Mesendoderm (in vitro differentiated cells): Measurements from ENCODE around the gene OPCML.

ENCODE experiments used
- DNase-seq: peaks from one replicate; pipeline ENCODE4 v3.0.0; 2013
- H2AK5ac ChIP-seq: 2 replicates; pipeline ENCODE4 v1.6.1; 2013; ENCODE audit warnings: low read length, inconsistent platforms
- H2BK120ac ChIP-seq: 2 replicates; pipeline ENCODE4 v1.6.1; 2013; ENCODE audit warnings: low read depth, mild to moderate bottlenecking, low read length, moderate library complexity, mixed read lengths
- H2BK15ac ChIP-seq: replicated peaks from 2 replicates; pipeline ENCODE4 v1.6.1; 2013; ENCODE audit warnings: low read depth, mild to moderate bottlenecking, moderate library complexity
- H2BK5ac ChIP-seq: 2 replicates; pipeline ENCODE4 v1.6.1; 2013; ENCODE audit warnings: low read length, inconsistent platforms
- H3K18ac ChIP-seq: 2 replicates; pipeline ENCODE4 v1.6.1; 2013; ENCODE audit warnings: mild to moderate bottlenecking, low read length, mixed read lengths
- H3K23ac ChIP-seq: one replicate; pipeline ENCODE4 v1.6.1; 2013; ENCODE audit warnings: low read length
- H3K27ac ChIP-seq: 2 replicates; pipeline ENCODE4 v1.5.1; 2013; ENCODE audit warnings: low read depth, mild to moderate bottlenecking, inconsistent platforms, low read length, moderate library complexity
- H3K27me3 ChIP-seq: 2 replicates; pipeline ENCODE4 v1.6.1; 2013; ENCODE audit warnings: low read length, control low read depth, mild to moderate bottlenecking, inconsistent platforms; ENCODE audit not compliant: insufficient read depth, poor library complexity
- H3K36me3 ChIP-seq: 2 replicates; pipeline ENCODE4 v1.6.1; 2013; ENCODE audit warnings: low read length, inconsistent platforms; ENCODE audit not compliant: control insufficient read depth, insufficient read depth
- H3K4ac ChIP-seq: one replicate; pipeline ENCODE4 v1.6.1; 2013; ENCODE audit warnings: low read depth, mild to moderate bottlenecking, low read length, moderate library complexity
- H3K4me1 ChIP-seq: 2 replicates; pipeline ENCODE4 v1.6.1; 2013; ENCODE audit warnings: low read depth, low read length, inconsistent platforms; ENCODE audit not compliant: control insufficient read depth
- H3K4me2 ChIP-seq: 2 replicates; pipeline ENCODE4 v1.6.1; 2013; ENCODE audit warnings: low read length
- H3K4me3 ChIP-seq: 2 replicates; pipeline ENCODE4 v1.5.1; 2013; ENCODE audit warnings: mild to moderate bottlenecking, low read length
- H3K56ac ChIP-seq: one replicate; pipeline ENCODE4 v1.6.1; 2013; ENCODE audit warnings: low read length
- H3K79me1 ChIP-seq: 2 replicates; pipeline ENCODE4 v1.6.1; 2013; ENCODE audit warnings: low read length, inconsistent platforms
- H3K79me2 ChIP-seq: 2 replicates; pipeline ENCODE4 v1.6.1; 2013; ENCODE audit warnings: mild to moderate bottlenecking, low read length; ENCODE audit not compliant: control insufficient read depth, insufficient read depth
- H3K9ac ChIP-seq: 2 replicates; pipeline ENCODE4 v1.6.1; 2013; ENCODE audit warnings: low read length, inconsistent platforms
- H4K5ac ChIP-seq: one replicate; pipeline ENCODE4 v1.6.1; 2013; ENCODE audit warnings: low read length
- H4K8ac ChIP-seq: one replicate; pipeline ENCODE4 v1.6.1; 2013; ENCODE audit warnings: low read depth, mild to moderate bottlenecking, control low read depth, low read length, moderate library complexity
- WGBS: extraction: QIAGEN DNeasy Blood & Tissue Kit; methylation state at CpG from one replicate; pipeline ENCODE4 v1.1.7; 2013; ENCODE audit warnings: low lambda C conversion rate, missing lambda C conversion rate; ENCODE audit not compliant: insufficient coverage; ENCODE audit errors: extremely low coverage; 5-methylcytosine and 5-hydroxymethylcytosine counted together

Gene OPCML

DNA sequence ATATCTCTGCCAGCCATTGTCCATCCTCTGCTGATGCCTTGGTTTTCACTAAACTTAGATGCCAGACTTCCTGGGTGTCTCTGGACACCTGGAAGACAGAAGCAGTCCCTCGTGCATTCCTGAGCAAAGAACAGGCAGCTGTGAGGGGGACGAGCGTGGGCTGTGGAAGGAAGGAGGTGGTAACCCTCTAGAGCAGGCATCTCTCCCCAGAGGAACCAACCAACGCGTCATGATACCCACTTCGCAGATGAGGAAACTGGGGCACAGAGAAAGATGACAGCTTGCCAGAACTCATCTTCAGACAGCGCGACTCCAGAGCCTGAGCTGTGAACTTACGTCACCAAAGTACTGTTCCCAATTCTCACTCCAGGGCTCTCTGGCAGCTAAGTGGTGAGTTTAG, 123.4 kb downstream of the OPCML start:
- Histone ChIP-seq H3K27ac (no peak overlapping the region), H3K36me3 (no peaks in the 10 kb centered on the region), H3K4me3 (no peak overlapping the region), H2BK120ac (no peak overlapping the region), H3K56ac (no peak overlapping the region), H3K9ac (no peak overlapping the region), H3K4me2 (no peak overlapping the region), H2BK15ac (no peak overlapping the region), H3K79me2 (no peaks in the 10 kb centered on the region), H3K79me1 (no peaks in the 10 kb centered on the region), H3K4me1 (peaks cover 2% of the 10 kb centered on the region), H3K18ac (no peak overlapping the region), H3K27me3 (no peaks in the 10 kb centered on the region), H4K5ac (no peak overlapping the region), H3K23ac (no peak overlapping the region), H2BK5ac (no peak overlapping the region), H4K8ac (no peak overlapping the region), H2AK5ac (no peak overlapping the region), H3K4ac (no peak overlapping the region)
- no CpG with 5 or more reads among the region's 9 CpGs for WGBS
- no peak for DNase-seq

DNA sequence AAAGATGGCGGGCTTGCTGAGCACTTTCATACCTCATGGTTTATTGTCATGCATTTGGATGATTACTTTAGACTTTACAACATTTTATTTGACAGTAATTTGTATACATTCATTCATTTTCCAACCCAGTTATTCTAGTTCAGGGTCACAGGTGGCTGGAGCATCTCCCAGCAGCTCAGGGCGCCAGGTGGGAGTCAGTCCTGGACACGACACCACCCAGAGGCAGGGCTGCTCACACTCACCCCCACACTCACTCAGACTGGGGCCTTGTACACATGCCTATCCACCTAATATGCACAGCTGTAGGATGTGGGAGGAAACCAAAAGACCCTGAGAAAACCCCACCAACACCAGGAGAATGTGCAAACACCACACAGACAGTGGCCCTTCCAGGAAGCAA, 123.9 kb downstream of the OPCML start:
- Histone ChIP-seq H2BK120ac (no peak overlapping the region), H3K36me3 (no peaks in the 10 kb centered on the region), H3K27me3 (no peaks in the 10 kb centered on the region), H3K4ac (no peak overlapping the region), H3K79me1 (no peaks in the 10 kb centered on the region), H3K18ac (no peak overlapping the region), H2BK5ac (no peak overlapping the region), H3K9ac (no peak overlapping the region), H2AK5ac (no peak overlapping the region), H3K27ac (no peak overlapping the region), H3K4me1 (no peaks in the 10 kb centered on the region), H3K4me3 (no peak overlapping the region), H3K56ac (no peak overlapping the region), H2BK15ac (no peak overlapping the region), H4K5ac (no peak overlapping the region), H4K8ac (no peak overlapping the region), H3K79me2 (no peaks in the 10 kb centered on the region), H3K4me2 (no peak overlapping the region), H3K23ac (no peak overlapping the region)
- no peak for DNase-seq
- WGBS: no CpG with 5 or more reads among the region's 3 CpGs

DNA sequence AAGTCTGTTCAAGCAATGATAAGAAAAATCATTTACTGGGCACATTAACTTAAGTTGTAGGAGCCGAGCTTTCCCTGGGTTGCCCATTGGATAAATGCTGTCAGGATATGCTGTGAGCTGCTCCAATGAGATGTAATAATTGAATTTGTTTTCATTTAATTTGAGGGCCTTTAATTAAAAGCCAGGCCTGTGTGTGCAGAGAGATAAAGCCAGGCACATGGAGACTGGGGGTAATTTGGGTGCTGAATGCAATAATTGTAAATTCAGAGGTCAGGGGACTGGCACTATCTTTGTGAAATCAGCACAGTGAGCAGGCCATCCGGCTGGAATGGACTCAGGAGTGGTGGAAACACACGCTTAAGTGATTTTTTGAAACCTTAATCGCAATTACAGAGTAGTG, 125.8 kb downstream of the OPCML start:
- H4K5ac ChIP-seq: no peak overlapping the region
- no peak overlapping the region for H4K8ac ChIP-seq
- no peaks in the 10 kb centered on the region for H3K79me1 ChIP-seq
- H3K4me1 ChIP-seq: no peaks in the 10 kb centered on the region
- no peak overlapping the region for H2AK5ac ChIP-seq
- H3K4me3 ChIP-seq: no peak overlapping the region
- H3K79me2 ChIP-seq: no peaks in the 10 kb centered on the region
- no peak overlapping the region for H3K9ac ChIP-seq
- H3K27me3 ChIP-seq: no peaks in the 10 kb centered on the region
- H3K4me2 ChIP-seq: no peak overlapping the region
- no peak overlapping the region for H2BK120ac ChIP-seq
- no peak overlapping the region for H3K23ac ChIP-seq
- no peak overlapping the region for H3K56ac ChIP-seq
- no peak overlapping the region for H3K27ac ChIP-seq
- WGBS: no CpG with 5 or more reads among the region's 4 CpGs
- no peak overlapping the region for H2BK15ac ChIP-seq
- no peaks in the 10 kb centered on the region for H3K36me3 ChIP-seq
- no peak overlapping the region for H3K4ac ChIP-seq
- DNase-seq: no peak
- H3K18ac ChIP-seq: no peak overlapping the region
- no peak overlapping the region for H2BK5ac ChIP-seq

DNA sequence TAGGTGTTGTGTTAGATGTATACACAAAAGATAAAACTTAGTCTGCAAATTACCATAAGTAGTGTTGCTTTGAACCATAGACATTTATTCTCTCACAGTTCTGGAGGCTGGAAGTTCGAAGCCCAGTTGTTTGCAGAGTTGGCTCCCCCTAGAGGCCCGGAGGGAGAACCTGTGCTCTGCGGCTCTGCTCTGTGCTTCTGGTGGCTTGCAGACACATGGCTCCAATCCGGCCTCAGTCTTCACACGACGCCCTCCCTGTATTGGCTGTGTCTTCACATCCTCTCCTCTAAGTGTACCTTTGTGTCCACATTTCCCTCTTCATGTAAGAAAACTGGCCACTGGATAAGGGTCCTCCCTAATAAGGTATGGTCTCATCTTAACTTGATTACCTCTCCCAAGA, 128.4 kb downstream of the OPCML start:
- no peaks in the 10 kb centered on the region for H3K27me3 ChIP-seq
- no peak overlapping the region for H2BK15ac ChIP-seq
- WGBS: no CpG with 5 or more reads among the region's 6 CpGs
- H2BK120ac ChIP-seq: no peak overlapping the region
- DNase-seq: peak; percentile 62
- H3K23ac ChIP-seq: no peak overlapping the region
- no peaks in the 10 kb centered on the region for H3K36me3 ChIP-seq
- no peak overlapping the region for H3K9ac ChIP-seq
- no peak overlapping the region for H3K56ac ChIP-seq
- no peak overlapping the region for H3K27ac ChIP-seq
- no peak overlapping the region for H4K5ac ChIP-seq
- H3K4me2 ChIP-seq: no peak overlapping the region
- no peak overlapping the region for H3K4ac ChIP-seq
- H3K4me1 ChIP-seq: no peaks in the 10 kb centered on the region
- H2BK5ac ChIP-seq: no peak overlapping the region
- no peak overlapping the region for H4K8ac ChIP-seq
- no peaks in the 10 kb centered on the region for H3K79me2 ChIP-seq
- H2AK5ac ChIP-seq: no peak overlapping the region
- no peaks in the 10 kb centered on the region for H3K79me1 ChIP-seq
- no peak overlapping the region for H3K4me3 ChIP-seq
- no peak overlapping the region for H3K18ac ChIP-seq

DNA sequence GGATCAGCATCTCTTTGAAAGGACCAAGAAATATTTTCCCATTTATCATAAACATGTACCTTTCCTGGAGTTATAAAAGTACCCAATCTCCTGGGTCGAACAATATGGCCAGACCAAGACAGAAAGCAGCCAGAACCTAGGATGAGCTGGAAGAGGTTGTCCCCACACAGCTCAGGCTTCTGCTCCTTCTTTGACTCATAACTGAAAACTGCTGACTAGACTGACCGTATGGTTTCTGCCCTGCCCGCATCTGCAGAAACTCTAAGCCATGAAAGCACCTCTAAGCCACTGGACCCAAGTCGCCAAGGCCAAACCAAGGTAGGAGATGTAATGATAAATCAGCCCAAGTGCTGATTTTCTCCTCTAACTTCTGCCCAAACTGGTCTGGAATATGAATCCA, 129.8 kb downstream of the OPCML start:
- Histone ChIP-seq H2BK15ac (no peak overlapping the region), H3K27ac (no peak overlapping the region), H3K27me3 (no peaks in the 10 kb centered on the region), H3K56ac (no peak overlapping the region), H3K4me1 (no peaks in the 10 kb centered on the region), H4K8ac (no peak overlapping the region), H3K4ac (no peak overlapping the region), H3K18ac (no peak overlapping the region), H3K36me3 (no peaks in the 10 kb centered on the region), H2BK5ac (no peak overlapping the region), H3K79me2 (no peaks in the 10 kb centered on the region), H3K79me1 (no peaks in the 10 kb centered on the region), H2BK120ac (no peak overlapping the region), H3K4me2 (no peak overlapping the region), H4K5ac (no peak overlapping the region), H3K23ac (no peak overlapping the region), H2AK5ac (no peak overlapping the region), H3K4me3 (no peak overlapping the region), H3K9ac (no peak overlapping the region)
- DNase-seq: no peak
- no CpG with 5 or more reads among the region's 4 CpGs for WGBS

DNA sequence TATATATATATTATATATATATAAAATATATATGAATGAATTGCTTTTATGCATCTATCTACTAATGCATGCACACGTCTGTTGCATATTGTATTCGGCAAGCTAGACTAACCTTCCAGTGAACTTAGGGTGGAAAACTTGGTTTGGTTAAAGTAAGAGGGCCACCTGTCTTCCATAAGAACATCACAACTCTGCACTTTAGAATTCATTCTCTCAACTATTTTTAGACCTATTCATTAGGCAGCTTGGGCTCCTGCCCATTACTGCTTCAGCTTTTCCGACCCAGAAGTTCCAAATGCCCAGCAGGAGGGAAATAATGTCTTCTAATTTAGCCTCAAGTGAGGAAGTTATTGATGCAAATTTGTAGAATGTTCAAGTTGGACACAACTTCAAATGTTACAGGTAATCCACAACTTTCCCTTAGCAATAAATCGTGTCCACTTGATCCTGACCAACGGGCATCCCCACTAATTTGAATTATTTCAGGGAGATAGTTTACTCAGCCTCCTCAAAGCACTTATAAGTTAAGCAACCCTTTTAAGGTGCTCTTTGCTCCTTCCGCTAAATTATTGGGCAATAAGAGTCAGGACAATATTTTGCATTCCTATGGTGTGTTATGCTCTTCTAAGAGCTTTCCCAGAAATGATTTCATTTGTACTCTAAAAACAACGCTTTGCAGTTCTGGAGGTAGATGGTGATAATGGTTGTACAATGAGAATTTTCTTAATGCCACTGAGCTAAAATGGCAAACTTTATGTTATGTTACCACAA, 132.3 kb downstream of the OPCML start:
- Histone ChIP-seq H3K79me2 (no peaks in the 10 kb centered on the region), H3K23ac (no peak overlapping the region), H2BK5ac (no peak overlapping the region), H3K18ac (no peak overlapping the region), H3K79me1 (no peaks in the 10 kb centered on the region), H3K4me2 (no peak overlapping the region), H2BK120ac (no peak overlapping the region), H4K5ac (no peak overlapping the region), H3K27me3 (no peaks in the 10 kb centered on the region), H3K27ac (no peak overlapping the region), H3K9ac (no peak overlapping the region), H2AK5ac (no peak overlapping the region), H3K4ac (no peak overlapping the region), H2BK15ac (no peak overlapping the region), H3K4me3 (no peak overlapping the region), H4K8ac (no peak overlapping the region), H3K4me1 (no peaks in the 10 kb centered on the region), H3K56ac (no peak overlapping the region), H3K36me3 (no peaks in the 10 kb centered on the region)
- no CpG with 5 or more reads among the region's 7 CpGs for WGBS
- no peak for DNase-seq
